ENCODE measurements around the gene UPP2.

The UPP2 gene

DNA sequence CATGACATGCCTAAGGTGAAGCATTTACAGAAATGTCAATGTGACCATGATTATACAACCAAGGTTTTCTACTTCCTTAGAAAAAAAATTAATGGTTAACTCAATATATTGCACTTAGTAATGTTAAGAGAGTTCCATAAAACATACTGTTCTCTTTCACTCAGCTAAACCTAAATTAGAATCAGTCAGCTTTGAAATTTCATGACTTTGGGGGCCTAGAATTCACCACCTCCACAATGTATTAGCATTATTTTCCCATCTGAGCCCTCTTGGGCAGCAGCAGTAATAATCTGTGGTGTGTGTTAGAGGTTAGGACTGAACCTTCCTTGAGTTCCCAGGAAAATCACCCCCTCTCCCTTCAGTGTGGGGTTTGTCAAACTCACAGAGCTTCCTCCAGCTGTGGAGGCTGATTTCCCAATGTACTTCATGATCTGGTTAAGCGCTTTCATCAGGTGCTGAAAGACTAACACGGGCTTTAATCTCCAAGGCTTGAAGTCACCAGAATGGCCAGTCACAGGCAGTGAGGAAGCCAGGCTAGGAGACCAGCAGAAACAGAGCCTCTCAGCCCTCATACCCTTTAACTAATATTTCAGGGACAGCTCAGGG is 7.1 kb upstream of the UPP2 start:
- peaks cover 16% of the 10 kb centered on the region for H3K27me3 Mint-ChIP-seq
- no peaks in the 10 kb centered on the region for H3K4me1 Mint-ChIP-seq
- no peaks in the 10 kb centered on the region for H3K36me3 Mint-ChIP-seq (ENCODE audit: insufficient read depth)
- DNase-seq (ENCODE audit: low spot score in 2 of 2): no peak
- no peak overlapping the region for H3K4me3 Mint-ChIP-seq
- no peak overlapping the region for H3K27ac Mint-ChIP-seq (ENCODE audit: low read depth)
- H3K9me3 Mint-ChIP-seq: no peaks in the 10 kb centered on the region
- no peak for ATAC-seq (replicated peaks; ENCODE audit: extremely low read depth, poor library complexity, severe bottlenecking)

- Mint-ChIP-seq H3K36me3 (ENCODE audit: insufficient read depth) (no peaks in the 10 kb centered on the region), H3K27me3 (peaks cover 13% of the 10 kb centered on the region), H3K4me3 (no peak overlapping the region), H3K4me1 (no peaks in the 10 kb centered on the region), H3K9me3 (no peaks in the 10 kb centered on the region), H3K27ac (ENCODE audit: low read depth) (no peak overlapping the region)
- ATAC-seq (replicated peaks; ENCODE audit: extremely low read depth, poor library complexity, severe bottlenecking): no peak
- DNase-seq (ENCODE audit: low spot score in 2 of 2): no peak
Measured at GRCh38 chr2:158095269-158095668, 6.4 kb upstream of the UPP2 start.

DNA sequence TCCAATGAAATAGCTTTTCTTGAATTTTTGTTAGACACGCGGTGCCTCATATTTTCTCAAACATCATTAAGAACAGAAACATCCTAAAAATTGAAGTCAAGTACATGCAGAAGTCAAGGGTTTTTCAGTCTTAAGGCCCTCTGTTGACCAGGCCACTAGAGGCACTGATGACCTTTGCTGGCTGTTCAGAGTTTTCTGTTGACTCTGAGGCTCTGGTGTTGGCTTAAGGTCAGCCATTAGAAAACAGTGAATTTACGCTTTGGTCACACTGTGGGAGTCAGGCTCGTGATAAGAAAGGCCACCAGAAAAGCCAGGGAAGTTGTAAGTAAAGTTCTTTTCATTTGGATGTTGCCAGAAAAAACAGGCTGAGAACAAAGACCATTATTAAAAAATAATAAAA is 5.8 kb upstream of the UPP2 start:
- no peak overlapping the region for H3K4me3 Mint-ChIP-seq
- peaks cover 13% of the 10 kb centered on the region for H3K27me3 Mint-ChIP-seq
- ATAC-seq (replicated peaks; ENCODE audit: extremely low read depth, poor library complexity, severe bottlenecking) (no peak), DNase-seq (ENCODE audit: low spot score in 2 of 2) (no peak)
- H3K4me1 Mint-ChIP-seq: no peaks in the 10 kb centered on the region
- H3K36me3 Mint-ChIP-seq (ENCODE audit: insufficient read depth): no peaks in the 10 kb centered on the region
- H3K9me3 Mint-ChIP-seq: no peaks in the 10 kb centered on the region
- H3K27ac Mint-ChIP-seq (ENCODE audit: low read depth): no peak overlapping the region

DNA sequence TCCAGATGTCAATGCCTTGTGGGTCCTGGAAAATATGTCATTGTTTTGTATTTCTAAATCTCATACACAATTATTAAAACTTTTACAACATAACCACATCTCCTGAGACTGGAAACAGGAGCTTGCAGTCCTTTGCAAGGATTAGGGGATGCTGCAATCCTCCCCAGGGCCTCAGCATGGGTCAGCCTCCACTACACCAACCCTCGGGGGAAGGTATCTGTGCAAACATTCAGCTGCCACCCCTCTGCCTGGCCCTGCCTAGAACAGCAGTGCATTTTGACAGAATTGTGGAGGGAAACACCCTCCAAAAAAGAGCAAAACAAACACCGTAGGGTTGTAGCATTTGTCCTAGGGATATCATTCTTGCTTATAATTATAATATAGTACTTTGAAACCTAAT is 4.2 kb upstream of the UPP2 start:
- Mint-ChIP-seq H3K4me3 (no peak overlapping the region), H3K27ac (ENCODE audit: low read depth) (no peak overlapping the region), H3K36me3 (ENCODE audit: insufficient read depth) (no peaks in the 10 kb centered on the region), H3K9me3 (no peaks in the 10 kb centered on the region), H3K27me3 (peaks cover 4% of the 10 kb centered on the region), H3K4me1 (no peaks in the 10 kb centered on the region)
- ATAC-seq (replicated peaks; ENCODE audit: extremely low read depth, poor library complexity, severe bottlenecking): no peak
- no peak for DNase-seq (ENCODE audit: low spot score in 2 of 2)

- Mint-ChIP-seq H3K4me3 (no peak overlapping the region), H3K9me3 (no peaks in the 10 kb centered on the region), H3K27ac (ENCODE audit: low read depth) (no peak overlapping the region), H3K36me3 (ENCODE audit: insufficient read depth) (no peaks in the 10 kb centered on the region), H3K4me1 (no peaks in the 10 kb centered on the region), H3K27me3 (no peaks in the 10 kb centered on the region)
- ATAC-seq (replicated peaks; ENCODE audit: extremely low read depth, poor library complexity, severe bottlenecking): no peak
- no peak for DNase-seq (ENCODE audit: low spot score in 2 of 2)
Measured at GRCh38 chr2:158098178-158098577, 3.5 kb upstream of the UPP2 start.

DNA sequence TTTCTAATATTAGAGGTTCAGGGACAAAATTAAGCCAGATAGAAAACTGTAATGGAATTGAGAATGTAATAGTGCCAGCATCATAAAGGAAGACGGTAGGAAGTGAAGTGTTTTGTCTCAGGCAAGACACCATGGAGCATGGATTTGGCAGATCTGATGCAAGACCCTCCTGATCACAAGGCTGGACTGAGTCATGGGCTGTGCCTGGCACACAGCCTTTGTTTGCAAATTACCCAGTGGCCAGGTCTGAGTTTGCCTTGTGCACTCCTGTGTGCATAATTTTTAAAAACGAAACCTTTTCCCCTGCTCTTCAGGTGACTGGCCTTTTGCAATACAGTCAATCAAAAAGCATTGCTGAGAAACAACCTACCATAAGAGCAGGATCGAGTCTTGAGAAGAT is 2.0 kb upstream of the UPP2 start:
- no peaks in the 10 kb centered on the region for H3K9me3 Mint-ChIP-seq
- no peaks in the 10 kb centered on the region for H3K36me3 Mint-ChIP-seq (ENCODE audit: insufficient read depth)
- no peaks in the 10 kb centered on the region for H3K4me1 Mint-ChIP-seq
- no peak overlapping the region for H3K4me3 Mint-ChIP-seq
- ATAC-seq (replicated peaks; ENCODE audit: extremely low read depth, poor library complexity, severe bottlenecking): no peak
- H3K27me3 Mint-ChIP-seq: no peaks in the 10 kb centered on the region
- H3K27ac Mint-ChIP-seq (ENCODE audit: low read depth): no peak overlapping the region
- DNase-seq (ENCODE audit: low spot score in 2 of 2): no peak

DNA sequence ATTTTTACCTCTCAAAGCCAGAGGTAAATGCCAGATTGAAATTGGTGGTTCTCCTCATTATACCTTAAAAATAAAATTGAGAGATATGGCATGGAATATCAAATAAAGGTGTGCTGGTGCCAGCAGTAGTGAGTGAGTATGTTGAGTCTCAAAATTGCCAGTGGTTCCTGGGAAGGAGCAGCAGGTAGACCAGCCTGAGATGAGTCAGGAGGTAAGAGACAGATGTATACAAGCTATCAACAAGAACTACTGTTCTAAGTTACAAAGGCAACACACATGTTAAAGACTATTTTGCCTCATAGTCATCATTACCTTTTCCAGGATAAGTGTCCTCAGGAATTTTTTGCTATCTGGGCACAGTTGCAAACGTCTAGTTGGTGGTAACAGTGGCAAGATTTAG is 1.3 kb upstream of the UPP2 start:
- DNase-seq (ENCODE audit: low spot score in 2 of 2) (no peak), ATAC-seq (replicated peaks; ENCODE audit: extremely low read depth, poor library complexity, severe bottlenecking) (no peak)
- Mint-ChIP-seq H3K4me3 (no peak overlapping the region), H3K27me3 (no peaks in the 10 kb centered on the region), H3K36me3 (ENCODE audit: insufficient read depth) (no peaks in the 10 kb centered on the region), H3K9me3 (no peaks in the 10 kb centered on the region), H3K4me1 (no peaks in the 10 kb centered on the region), H3K27ac (ENCODE audit: low read depth) (no peak overlapping the region)

- no peaks in the 10 kb centered on the region for H3K36me3 Mint-ChIP-seq (ENCODE audit: insufficient read depth)
- no peak overlapping the region for H3K27ac Mint-ChIP-seq (ENCODE audit: low read depth)
- no peaks in the 10 kb centered on the region for H3K4me1 Mint-ChIP-seq
- ATAC-seq (replicated peaks; ENCODE audit: extremely low read depth, poor library complexity, severe bottlenecking) (no peak), DNase-seq (ENCODE audit: low spot score in 2 of 2) (no peak)
- H3K27me3 Mint-ChIP-seq: no peaks in the 10 kb centered on the region
- H3K9me3 Mint-ChIP-seq: no peaks in the 10 kb centered on the region
- no peak overlapping the region for H3K4me3 Mint-ChIP-seq
Measured at GRCh38 chr2:158102446-158102845, 770 bp downstream of the UPP2 start.

DNA sequence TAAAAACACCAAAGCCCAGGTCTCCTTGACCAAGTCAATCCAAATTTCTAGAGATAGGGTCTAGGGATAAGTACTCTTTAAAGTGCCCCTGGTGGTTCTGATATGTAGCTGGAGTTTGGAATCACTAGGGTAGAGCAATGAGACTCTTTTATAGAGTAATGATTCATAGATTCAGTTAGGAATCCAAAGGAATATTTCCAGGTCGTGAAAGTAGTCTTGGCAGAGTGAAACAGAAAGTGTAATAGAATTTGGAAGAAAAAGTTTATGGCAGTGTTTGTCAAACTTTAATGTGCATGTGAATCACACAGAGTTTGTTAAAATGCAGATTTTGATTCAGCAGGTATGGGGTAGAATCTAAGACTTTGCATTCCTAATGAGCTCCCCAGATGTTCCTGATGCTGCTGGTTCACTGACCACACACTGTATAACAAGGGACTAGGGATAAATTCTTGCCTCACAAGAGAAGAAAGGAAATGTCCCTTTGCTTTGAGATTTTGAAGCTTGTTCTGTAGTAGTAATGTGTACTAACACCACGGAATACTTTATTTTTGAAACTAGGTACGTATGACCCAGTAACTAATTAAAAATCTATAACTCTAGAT is 1.8 kb downstream of the UPP2 start:
- H3K36me3 Mint-ChIP-seq (ENCODE audit: insufficient read depth): no peaks in the 10 kb centered on the region
- no peaks in the 10 kb centered on the region for H3K9me3 Mint-ChIP-seq
- no peak overlapping the region for H3K27ac Mint-ChIP-seq (ENCODE audit: low read depth)
- no peak for ATAC-seq (replicated peaks; ENCODE audit: extremely low read depth, poor library complexity, severe bottlenecking)
- DNase-seq (ENCODE audit: low spot score in 2 of 2): no peak
- no peaks in the 10 kb centered on the region for H3K27me3 Mint-ChIP-seq
- H3K4me1 Mint-ChIP-seq: no peaks in the 10 kb centered on the region
- H3K4me3 Mint-ChIP-seq: no peak overlapping the region

DNA sequence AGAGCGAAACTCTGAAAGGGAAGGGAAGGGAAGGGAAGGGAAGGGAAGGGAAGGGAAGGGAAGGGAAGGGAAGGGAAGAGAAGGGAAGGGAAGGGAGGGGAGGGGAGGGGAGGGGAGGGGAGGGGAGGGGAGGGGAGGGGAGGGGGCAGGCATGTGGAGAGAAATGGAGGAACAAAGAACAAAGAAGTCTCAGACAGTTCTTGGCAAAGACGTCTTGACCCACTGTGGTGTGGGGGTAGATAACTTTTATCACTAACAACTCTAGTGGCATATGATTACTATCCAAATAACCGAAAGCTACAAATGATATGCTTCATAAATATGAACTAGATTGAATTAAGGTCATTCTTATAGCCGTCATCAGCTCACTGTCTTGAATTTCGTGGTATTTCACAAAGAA is 3.2 kb downstream of the UPP2 start:
- DNase-seq (ENCODE audit: low spot score in 2 of 2) (no peak), ATAC-seq (replicated peaks; ENCODE audit: extremely low read depth, poor library complexity, severe bottlenecking) (no peak)
- no peaks in the 10 kb centered on the region for H3K9me3 Mint-ChIP-seq
- no peaks in the 10 kb centered on the region for H3K36me3 Mint-ChIP-seq (ENCODE audit: insufficient read depth)
- H3K27ac Mint-ChIP-seq (ENCODE audit: low read depth): no peak overlapping the region
- no peaks in the 10 kb centered on the region for H3K4me1 Mint-ChIP-seq
- H3K4me3 Mint-ChIP-seq: no peak overlapping the region
- no peaks in the 10 kb centered on the region for H3K27me3 Mint-ChIP-seq

GRCh38 chr2:158112992-158113391 is 11.3 kb downstream of the UPP2 start:
- Mint-ChIP-seq H3K27ac (ENCODE audit: low read depth) (no peak overlapping the region), H3K27me3 (peaks cover 41% of the 10 kb centered on the region), H3K9me3 (no peaks in the 10 kb centered on the region), H3K4me1 (no peaks in the 10 kb centered on the region), H3K4me3 (no peak overlapping the region), H3K36me3 (ENCODE audit: insufficient read depth) (no peaks in the 10 kb centered on the region)
- ATAC-seq (replicated peaks; ENCODE audit: extremely low read depth, poor library complexity, severe bottlenecking) (no peak), DNase-seq (ENCODE audit: low spot score in 2 of 2) (no peak)

GRCh38 chr2:158113741-158114295 is 12.1 kb downstream of the UPP2 start:
- peaks cover 41% of the 10 kb centered on the region for H3K27me3 Mint-ChIP-seq
- H3K36me3 Mint-ChIP-seq (ENCODE audit: insufficient read depth): no peaks in the 10 kb centered on the region
- no peak overlapping the region for H3K4me3 Mint-ChIP-seq
- H3K4me1 Mint-ChIP-seq: no peaks in the 10 kb centered on the region
- H3K9me3 Mint-ChIP-seq: no peaks in the 10 kb centered on the region
- no peak for DNase-seq (ENCODE audit: low spot score in 2 of 2)
- H3K27ac Mint-ChIP-seq (ENCODE audit: low read depth): no peak overlapping the region
- no peak for ATAC-seq (replicated peaks; ENCODE audit: extremely low read depth, poor library complexity, severe bottlenecking)

GRCh38 chr2:158114516-158114915 is 12.8 kb downstream of the UPP2 start:
- ATAC-seq (replicated peaks; ENCODE audit: extremely low read depth, poor library complexity, severe bottlenecking): no peak
- no peaks in the 10 kb centered on the region for H3K4me1 Mint-ChIP-seq
- DNase-seq (ENCODE audit: low spot score in 2 of 2): no peak
- no peaks in the 10 kb centered on the region for H3K36me3 Mint-ChIP-seq (ENCODE audit: insufficient read depth)
- peaks cover 41% of the 10 kb centered on the region for H3K27me3 Mint-ChIP-seq
- H3K9me3 Mint-ChIP-seq: no peaks in the 10 kb centered on the region
- H3K27ac Mint-ChIP-seq (ENCODE audit: low read depth): no peak overlapping the region
- H3K4me3 Mint-ChIP-seq: no peak overlapping the region
